GM20431 (cell line): ENCODE results near the gene ADAMTS13.
"Not testable (repeated sequence)": the region's sequence is repeated elsewhere in the genome, so short reads cannot be mapped to it uniquely, and the experiment has no call there.

Experiments used
- in situ Hi-C: fragments of 300-500 bp; cut with MseI, MboI; formaldehyde crosslinking; loops from one replicate; pipeline ENCODE4 v1.15.0; 2020; ENCODE audit warnings: low sequenced_read_pairs; ENCODE audit not compliant: unreplicated experiment

The ADAMTS13 gene

DNA sequence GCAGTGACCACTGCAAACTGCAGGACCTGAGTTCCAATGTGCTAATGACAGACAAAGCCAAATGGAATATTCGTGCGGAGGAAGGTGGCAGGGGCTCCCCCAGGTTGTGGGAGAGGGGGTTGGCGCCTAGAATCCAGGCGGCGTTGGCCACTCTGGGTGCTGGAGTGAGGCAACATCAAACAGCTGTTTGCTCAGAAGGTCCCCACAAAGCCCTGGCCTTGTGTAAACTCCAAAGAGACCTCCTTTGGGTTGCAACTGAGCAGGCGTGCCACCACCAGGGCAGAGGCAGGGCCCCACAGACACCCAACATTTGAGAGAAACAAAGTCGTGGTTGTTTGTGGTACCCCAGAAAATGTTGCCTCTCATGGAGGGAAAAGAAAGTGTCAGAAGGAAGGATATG lies 31.5 kb upstream of the ADAMTS13 start:
- in situ Hi-C loops, result no loop called here

DNA sequence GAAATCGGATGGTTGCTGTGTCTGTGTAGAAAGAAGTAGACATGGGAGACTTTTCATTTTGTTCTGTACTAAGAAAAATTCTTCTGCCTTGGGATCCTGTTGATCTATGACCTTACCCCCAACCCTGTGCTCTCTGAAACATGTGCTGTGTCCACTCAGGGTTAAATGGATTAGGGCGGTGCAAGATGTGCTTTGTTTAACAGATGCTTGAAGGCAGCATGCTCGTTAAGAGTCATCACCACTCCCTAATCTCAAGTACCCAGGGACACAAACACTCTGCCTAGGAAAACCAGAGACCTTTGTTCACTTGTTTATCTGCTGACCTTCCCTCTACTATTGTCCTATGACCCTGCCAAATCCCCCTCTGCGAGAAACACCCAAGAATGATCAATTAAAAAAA lies 30.7 kb upstream of the ADAMTS13 start:
- in situ Hi-C loops, result not testable (repeated sequence)

DNA sequence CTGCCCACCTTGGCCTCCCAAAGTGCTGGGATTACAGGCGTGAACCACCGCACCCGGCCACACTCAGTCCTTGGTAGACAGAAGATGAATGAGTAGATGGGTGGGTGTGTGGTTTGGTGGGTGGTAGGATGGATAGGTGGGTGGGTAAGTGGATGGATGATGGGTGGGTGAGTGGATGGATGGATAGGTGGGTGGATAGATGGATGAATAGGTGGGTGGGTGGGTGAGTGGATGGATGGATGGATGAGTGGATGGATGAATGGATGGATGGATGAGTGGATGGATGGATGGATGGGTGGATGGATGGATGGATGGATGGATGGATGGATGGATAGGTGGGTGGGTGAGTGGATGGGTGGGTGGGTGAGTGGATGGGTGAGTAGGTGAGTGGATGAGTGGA lies 29.9 kb upstream of the ADAMTS13 start:
- in situ Hi-C loops, result not testable (repeated sequence)

DNA sequence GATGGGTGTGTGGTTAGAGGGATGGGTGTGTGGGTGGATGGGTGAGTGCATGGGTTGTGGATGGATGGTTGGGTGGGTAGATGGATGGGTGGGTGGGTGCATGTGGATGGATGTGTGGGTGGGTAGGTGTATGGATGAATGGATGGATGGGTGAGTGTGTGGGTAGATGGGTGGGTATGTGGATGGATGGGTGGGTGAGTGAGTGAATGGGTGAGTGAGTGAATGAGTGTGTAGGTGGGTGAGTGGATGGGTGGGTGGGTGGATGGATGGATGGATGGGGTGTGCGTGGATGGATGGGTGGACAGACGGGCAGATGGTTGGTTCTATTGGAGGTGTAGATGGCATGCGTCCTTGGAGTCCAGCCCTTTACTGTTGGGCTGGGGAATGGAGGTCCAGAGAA lies 28.8 kb upstream of the ADAMTS13 start:
- in situ Hi-C loops, result no loop called here

DNA sequence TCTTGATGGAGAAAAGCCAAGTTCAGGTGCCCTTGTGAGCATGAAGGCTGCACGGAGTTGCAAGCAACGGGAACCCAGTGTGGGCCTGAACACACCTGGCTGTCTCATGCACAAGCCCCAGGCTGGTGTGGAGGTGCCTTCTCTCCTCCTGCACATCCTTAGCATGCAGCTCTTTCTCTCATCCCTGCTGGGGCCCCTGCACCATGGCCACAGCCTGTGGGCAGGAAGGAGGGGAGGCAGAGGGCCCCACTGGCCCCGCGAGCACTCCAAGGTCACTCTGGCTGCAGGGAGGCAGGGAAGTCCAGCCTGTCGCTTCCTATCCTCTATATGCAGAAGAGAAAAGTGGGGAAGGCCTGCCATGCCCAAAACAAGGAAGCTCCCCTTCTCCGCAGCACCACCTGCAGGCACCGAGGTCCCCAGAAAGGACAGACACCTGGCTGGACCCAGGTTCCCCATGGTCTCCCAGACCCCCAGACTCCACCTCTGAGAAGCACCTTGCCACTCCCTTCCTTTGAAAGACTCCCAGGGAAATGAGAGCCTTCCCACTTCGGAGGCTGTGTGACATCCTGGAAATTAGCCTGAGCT lies 27.4 kb upstream of the ADAMTS13 start:
- in situ Hi-C loops, result no loop called here

DNA sequence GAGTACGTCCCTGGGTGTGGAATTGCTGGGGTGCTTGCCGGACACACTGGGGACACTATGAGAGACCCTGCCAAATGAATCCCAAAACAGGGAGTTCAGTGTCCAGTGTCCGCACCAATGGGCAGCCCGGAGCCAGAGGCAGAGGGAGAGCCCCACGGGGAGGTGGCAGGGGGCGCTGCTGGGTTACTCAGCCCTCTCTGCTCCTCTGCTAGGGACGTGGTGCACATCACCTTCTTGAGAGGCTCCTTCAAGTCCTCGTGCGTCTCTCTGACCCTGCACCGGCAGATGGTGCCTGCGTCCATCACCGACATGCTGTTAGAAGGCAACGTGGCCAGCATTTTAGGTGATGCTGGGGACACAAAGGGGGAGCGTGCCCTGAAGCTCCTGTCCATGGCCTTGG lies 25.2 kb upstream of the ADAMTS13 start:
- in situ Hi-C loops, result no loop called here

DNA sequence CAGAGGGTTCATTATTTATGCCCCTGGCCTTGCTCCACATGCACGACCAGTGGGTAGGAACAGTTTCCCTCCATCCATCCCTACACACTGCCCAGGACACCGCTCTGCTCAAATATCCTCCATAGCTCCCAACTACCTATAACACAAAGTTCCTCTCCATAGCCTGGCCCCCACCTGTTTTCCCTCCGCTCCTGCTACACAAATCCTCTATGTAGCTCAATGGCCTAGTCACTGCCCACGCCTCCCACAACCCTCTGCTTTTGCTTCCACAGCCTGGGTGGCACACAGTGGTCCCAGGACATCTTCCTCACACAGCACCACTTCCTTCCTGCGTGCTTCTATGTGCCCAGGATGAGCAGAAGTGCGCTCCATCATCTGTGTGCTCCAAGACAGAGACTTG lies 24.8 kb upstream of the ADAMTS13 start:
- in situ Hi-C loops, result no loop called here

DNA sequence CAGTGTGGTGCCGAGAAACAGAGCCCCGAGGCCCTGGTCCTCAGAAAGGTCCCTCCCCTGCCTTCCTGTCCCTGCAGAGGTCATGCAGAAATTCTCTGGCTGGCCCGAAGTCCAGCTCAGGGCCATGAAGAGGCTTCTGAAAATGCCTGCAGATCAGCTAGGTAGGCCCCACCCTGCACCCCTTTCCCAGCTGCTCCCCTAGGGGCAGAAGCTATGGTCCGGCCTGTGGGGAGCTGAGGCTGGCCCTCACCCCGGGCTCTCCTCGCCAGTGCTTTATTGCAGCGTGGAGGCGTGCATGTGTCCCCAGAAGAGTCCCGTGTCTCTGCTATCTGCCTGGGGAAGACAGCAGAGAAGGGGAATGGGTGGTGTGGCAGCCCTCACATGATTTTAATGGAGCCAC lies 24.3 kb upstream of the ADAMTS13 start:
- in situ Hi-C loops, result no loop called here

DNA sequence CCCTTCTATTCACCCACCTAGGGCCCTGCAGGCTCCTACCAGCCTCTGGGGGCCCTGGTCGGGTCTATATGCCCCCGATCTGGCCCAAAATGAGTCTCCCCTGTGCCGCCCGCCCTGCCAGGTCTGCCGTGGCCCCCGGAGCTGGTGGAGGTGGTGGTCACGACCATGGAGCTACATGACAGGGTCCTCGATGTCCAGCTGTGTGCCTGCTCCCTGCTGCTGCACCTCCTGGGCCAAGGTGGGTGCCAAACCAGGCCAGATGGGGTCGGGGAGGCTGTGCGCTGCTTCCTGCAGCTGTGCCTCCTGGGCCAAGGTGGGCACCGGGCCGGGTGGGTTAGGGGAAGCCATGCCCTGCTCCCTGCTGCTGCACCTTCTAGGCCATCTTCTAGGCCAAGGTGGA lies 21.9 kb upstream of the ADAMTS13 start:
- in situ Hi-C loops, result no loop called here

DNA sequence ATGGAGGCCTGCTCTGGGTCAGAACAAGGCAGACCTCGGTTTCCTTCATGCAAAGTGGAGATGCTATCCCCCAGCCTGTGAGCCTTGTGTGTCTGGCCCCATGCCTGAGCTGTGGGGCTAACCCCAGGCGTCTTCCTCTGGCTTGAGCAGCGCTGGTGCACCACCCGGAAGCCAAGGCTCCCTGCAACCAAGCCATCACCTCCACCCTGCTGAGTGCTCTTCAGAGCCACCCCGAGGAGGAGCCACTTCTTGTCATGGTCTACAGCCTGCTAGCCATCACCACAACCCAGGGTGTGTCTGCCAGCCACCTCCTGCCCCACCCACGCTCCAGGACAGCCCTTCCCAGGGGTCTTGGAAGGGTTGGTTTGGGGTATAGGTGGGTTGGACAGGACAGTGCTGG lies 20.6 kb upstream of the ADAMTS13 start:
- in situ Hi-C loops, result no loop called here

DNA sequence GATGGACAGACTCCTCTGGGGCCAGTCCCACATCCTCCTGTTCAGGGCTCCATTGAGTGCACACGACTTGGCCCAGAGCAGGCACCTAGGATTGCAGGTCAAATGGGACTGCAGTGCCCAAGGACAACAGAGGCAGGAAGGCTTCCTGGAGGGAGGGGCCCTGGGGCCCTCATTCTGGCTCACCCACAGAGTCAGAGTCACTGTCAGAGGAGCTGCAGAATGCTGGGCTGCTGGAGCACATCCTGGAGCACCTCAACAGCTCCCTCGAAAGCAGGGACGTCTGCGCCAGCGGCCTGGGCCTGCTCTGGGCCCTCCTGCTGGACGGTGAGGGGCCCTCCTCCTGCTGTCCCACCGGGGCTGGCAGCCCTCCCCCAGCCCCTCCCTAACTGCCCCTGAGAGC lies 19.5 kb upstream of the ADAMTS13 start:
- in situ Hi-C loops, result no loop called here

DNA sequence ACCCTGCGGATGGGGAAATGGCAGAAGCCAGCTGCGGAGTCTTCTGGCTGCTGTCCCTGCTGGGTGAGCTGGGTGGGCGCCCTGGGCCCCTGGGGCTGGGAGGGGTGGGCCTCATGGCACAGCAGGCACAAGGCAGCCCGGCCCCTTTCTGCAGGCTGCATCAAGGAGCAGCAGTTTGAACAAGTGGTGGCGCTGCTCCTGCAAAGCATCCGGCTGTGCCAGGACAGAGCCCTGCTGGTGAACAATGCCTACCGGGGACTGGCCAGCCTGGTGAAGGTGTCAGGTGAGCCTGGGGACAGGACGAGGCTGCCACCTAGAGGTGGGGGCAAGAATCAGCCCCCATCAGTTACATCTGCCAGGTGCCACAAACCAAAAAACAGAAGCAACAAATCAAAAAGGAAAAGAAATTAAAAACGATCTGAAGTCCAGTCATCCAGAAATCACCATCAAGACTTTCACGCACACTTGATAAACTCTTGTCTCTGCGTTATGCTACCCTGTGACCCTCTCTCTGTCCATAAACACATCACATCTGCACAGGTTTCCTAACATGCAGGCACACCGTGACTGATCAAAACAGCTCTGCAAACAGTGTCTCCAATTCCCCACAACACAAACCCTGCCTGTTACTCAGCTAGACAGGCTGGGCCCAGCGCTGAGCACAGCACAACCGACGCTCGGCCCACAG lies 18.3 kb upstream of the ADAMTS13 start:
- in situ Hi-C loops, result no loop called here

DNA sequence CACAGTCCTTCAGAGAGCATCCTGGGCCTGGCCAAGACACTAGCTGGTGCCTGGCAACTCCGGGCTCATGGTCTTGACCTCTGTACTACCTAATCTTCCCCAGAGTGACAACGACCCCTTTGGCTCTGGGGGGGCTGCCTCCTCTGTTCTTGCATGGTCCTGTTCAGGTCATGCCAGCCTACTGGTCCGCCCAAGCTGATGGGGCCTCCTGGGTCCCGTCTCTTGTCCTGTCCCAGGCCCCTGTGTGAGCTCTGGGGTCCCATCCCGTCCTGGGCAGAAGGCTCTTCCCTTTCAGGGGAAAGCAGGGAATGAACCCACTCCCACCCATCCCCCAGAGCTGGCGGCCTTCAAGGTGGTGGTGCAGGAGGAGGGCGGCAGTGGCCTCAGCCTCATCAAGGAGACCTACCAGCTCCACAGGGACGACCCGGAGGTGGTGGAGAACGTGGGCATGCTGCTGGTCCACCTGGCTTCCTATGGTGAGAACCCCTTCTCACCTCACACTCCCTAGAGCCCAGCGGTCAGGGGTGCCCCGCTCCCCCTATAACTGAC lies 17.6 kb upstream of the ADAMTS13 start:
- in situ Hi-C loops, result no loop called here

DNA sequence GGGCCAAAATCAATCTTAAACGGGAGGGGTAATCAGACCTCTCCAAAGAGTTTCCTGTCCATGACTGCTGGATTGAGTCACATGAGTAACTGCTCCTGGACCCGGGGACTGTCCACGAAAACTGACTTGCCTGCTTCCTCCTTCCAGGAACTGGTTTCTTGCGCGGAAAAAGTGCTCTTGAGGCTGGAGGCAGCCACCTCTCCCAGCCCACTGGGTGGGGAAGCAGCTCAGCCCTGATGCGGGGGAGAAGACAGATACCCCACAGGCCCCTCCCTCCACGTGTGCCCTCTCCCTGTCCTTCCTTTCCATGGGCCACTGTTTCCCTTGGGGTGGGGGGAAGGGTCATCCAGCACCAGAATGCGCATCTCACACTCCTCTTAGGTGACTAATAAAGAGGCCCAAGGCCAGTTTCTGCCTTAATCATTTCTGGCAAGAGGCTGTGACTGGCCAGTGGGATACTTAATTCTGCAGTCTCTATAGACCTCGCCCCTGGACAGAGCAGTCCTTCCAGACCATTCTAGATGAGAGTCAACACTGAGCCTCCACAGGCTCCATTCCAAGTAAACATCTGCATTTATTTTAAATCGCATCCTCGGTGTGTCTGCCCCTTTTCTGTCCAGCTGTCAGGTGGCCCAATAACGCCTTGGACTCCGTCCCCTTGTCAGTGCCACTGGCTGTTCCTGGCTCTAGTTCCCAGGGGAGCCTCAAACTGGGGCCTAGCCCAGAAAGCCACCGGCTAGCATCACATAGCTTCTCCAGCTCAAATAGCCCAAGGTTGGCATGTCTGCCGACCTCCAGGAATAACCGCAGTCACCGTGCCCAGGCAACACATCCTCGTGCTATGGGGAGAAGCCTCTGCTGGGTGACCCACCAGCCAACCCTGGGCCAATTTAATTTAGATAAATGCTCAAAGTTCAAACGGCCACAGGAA lies 16.4 kb upstream of the ADAMTS13 start:
- in situ Hi-C loops, result no loop called here

DNA sequence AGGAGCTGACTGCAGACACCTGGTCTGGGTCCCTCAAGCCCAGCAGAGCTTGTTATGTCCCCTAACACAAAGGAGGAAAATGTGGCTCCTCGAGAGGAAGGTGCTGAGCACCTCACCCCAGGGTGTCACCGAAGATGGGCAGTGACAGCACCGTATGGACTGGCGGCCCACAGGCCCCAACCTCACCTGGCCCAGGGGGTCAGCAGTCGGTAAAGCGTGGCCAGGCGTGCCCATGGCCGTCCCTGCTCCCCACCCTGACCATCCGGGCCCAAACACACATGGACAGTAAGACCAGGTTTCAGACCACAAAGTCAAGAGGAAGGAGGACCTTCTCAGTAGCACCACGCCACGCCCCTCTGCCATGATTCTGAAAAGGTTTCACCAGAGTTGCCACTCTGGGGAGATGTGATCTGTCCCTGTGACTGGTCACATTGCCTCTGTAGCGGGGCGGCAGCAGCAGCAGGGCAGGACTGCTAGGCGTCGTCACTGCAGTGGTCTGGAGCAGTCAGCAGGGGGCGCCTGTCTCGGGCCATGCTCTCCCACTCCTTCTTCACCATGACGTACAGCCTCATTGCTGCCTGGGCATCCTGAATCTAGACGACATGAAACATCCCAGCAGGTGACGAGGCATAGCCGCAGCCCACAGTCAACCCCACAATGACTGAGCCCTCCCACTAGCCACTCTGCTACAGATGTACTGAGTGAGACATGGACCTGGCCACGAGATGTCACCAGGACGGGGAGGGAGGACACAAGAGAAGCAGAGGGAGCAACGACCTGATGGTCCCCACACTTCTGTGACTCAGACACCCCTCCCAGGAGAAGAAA lies 15.5 kb upstream of the ADAMTS13 start:
- in situ Hi-C loops, result no loop called here

DNA sequence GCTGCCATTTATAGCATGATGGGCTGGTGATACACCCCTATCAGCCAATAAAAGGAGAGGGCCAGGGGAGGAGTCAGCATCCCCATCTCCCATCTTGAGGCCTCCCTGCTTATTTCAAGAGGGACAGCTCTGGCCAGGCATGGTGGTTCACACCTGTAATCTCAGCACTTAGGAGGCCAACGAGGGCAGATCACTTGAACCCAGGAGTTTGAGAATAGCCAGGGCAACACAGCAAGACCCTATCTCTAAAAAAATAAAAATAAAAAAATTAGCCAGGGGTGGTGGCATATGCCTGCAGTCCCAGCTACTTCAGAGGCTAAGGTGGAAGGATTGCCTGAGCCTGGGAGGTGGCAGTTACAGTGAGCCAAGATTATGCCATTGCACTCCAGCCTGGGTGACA lies 14.1 kb upstream of the ADAMTS13 start:
- in situ Hi-C loops, result no loop called here

DNA sequence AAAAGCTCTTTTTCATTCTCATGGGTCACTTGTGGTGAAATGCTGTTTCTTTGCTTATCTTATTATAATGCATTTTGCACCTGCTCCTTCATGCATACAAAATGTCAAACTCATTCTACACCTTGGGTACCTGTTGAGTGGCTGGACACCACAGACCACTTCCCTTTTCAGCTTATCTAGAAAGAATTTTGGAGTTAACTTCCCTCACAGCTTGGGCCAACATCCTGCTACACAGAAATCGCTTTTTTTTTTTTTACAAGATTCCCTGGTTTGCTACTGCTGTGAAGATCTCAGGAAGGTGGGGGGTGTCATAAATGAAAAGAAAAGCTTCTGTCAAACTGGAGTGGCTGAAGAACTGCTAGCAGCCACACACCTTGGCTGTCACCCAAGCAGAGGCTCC lies 7.0 kb upstream of the ADAMTS13 start:
- in situ Hi-C loops, result no loop called here

DNA sequence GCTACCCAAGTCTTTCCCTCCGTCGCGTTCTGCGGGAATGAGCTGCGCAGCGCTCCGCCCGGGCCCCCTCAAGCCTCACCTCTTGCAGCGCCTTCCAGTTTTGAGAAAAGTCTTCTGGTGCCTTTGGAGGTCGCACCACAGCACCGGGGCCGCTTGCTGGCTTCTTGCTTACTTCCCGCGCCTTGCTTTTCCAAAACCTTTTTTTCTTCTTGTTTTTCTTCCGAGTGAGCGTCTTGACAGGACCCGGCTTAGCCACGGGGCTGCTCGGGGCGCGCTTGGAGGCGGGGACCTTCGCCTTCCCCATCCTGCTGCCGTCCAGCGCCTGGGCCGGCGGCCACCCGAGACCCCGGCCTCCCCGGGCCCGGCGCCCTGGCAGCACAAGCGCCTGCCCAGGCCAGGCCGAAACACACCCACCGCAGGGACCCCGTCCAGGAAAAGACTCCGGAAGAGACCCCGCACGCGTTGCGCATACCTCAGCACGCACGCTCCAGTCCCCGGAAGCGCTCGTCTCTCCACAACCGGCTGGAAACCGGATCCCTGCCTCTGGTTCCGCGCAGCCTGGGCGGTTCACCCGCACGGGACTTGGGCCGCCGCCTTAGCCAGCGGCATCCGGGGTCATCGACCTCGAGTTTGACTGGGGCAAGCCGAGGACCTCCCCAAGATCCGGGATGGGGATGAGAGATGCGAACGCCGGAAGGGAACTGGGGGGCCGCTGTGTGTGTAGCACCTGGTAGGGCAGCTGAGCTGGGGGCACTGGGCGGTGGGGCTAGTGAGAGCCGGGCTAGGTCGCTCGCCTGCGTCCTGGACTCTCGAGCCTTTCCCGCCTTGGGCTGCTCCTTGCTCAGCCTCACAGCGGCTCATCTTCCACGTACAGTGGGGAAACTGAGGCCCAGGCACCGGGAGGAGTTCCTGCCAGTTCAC lies 4.4 kb upstream of the ADAMTS13 start, which contains the start of gene REXO4:
REXO4 (minus strand) TSS at position 470 of the 921 bp plus-strand sequence; CDS start at position 304, 166 bp downstream.
- in situ Hi-C loops, result no loop called here

DNA sequence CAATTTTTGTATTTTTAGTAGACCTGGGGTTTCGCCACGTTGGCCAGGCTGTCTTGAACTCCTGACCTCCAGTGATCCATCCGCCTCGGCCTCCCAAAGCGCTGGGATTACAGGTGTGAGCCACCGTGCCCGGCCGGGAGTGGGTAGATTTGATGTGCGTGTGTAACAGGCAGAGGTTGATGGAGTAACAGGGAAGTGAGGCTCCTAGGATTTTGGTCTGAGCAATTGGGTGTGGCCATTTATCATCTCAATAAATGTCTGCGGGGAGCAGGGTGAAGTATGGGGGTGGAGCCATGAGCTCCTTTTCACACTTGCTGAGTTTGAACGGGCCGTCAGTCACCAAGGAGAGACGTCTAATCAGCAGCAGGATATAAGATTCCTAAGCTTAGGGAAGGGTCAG lies 3.2 kb upstream of the ADAMTS13 start:
- in situ Hi-C loops, result no loop called here
